ENCODE results near the gene PLXNC1. TPM values are rescaled to one million over a fixed set of nuclear protein-coding genes. Genes with fewer than 3 reads are reported as not detected.

PLXNC1 gene
- total RNA-seq, 6 donors from 2014 or later: 14.1 to 51.3 (median 24.6) TPM

GRCh38 chr12:94338006-94338794 is 189.8 kb downstream of the PLXNC1 start:
- WGBS, 2 donors: 93 to 97% methylated on average over 4 of the region's 4 CpGs

DNA sequence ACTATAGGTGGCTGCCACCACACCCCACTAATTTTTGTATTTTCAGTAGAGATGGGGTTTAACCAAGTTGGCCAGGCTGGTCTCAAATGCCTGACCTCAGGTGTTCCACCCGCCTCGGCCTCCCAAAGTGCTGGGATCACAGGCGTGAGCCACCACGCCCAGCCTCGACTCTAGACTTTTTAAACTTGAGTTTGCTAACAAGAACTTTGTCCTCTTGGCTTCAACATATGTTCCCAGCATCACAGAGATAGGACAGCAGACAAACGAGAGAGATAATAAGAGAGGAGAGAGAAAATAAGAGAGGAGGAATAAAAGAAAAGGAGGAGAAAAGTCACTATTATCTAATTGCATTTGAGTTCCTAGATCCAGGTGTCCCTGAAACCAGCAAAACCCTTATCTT is 192.2 kb downstream of the PLXNC1 start:
- no peaks in the 10 kb centered on the region for H3K9me3 ChIP-seq
- DNase-seq (peak in 1 of 2 donors; percentile 3), ATAC-seq (ENCODE audit: low FRiP score in 2 of 2) (no peak)
- H3K27ac ChIP-seq: no peak overlapping the region
- TF ChIP-seq EP300 (IDR thresholded peaks at IDR 0.05) (no peak), POLR2AphosphoS5 (IDR thresholded peaks at IDR 0.05) (no peak), POLR2A (IDR thresholded peaks at IDR 0.05) (no peak)
- TF ChIP-seq, protein P1, sequence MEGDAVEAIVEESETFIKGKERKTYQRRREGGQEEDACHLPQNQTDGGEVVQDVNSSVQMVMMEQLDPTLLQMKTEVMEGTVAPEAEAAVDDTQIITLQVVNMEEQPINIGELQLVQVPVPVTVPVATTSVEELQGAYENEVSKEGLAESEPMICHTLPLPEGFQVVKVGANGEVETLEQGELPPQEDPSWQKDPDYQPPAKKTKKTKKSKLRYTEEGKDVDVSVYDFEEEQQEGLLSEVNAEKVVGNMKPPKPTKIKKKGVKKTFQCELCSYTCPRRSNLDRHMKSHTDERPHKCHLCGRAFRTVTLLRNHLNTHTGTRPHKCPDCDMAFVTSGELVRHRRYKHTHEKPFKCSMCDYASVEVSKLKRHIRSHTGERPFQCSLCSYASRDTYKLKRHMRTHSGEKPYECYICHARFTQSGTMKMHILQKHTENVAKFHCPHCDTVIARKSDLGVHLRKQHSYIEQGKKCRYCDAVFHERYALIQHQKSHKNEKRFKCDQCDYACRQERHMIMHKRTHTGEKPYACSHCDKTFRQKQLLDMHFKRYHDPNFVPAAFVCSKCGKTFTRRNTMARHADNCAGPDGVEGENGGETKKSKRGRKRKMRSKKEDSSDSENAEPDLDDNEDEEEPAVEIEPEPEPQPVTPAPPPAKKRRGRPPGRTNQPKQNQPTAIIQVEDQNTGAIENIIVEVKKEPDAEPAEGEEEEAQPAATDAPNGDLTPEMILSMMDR (IDR thresholded peaks at IDR 0.05): no peak
- no peaks in the 10 kb centered on the region for H3K27me3 ChIP-seq
- H3K4me3 ChIP-seq: no peak overlapping the region
- 98 to 99% methylated on average over 6 of the region's 6 CpGs for WGBS, 2 donors
- H3K36me3 ChIP-seq: no peaks in the 10 kb centered on the region
- peaks cover 0 to 6% (median 0%) of the 10 kb centered on the region in 4 donors for H3K4me1 ChIP-seq

More at GRCh38 chr12:94338006-94338794, 189.8 kb downstream of the PLXNC1 start:
- DNase-seq: no peak
- ATAC-seq (ENCODE audit: low FRiP score in 2 of 2): no peak
- no peaks in the 10 kb centered on the region for H3K36me3 ChIP-seq
- no peak for TF ChIP-seq EP300 (IDR thresholded peaks at IDR 0.05)
- no peak for TF ChIP-seq POLR2A (IDR thresholded peaks at IDR 0.05)
- no peak for TF ChIP-seq POLR2AphosphoS5 (IDR thresholded peaks at IDR 0.05)
- no peaks in the 10 kb centered on the region for H3K9me3 ChIP-seq
- H3K4me1 ChIP-seq: peaks cover 0 to 6% (median 0%) of the 10 kb centered on the region in 4 donors
- no peak overlapping the region for H3K27ac ChIP-seq
- H3K4me3 ChIP-seq: no peak overlapping the region
- no peaks in the 10 kb centered on the region for H3K27me3 ChIP-seq

DNA sequence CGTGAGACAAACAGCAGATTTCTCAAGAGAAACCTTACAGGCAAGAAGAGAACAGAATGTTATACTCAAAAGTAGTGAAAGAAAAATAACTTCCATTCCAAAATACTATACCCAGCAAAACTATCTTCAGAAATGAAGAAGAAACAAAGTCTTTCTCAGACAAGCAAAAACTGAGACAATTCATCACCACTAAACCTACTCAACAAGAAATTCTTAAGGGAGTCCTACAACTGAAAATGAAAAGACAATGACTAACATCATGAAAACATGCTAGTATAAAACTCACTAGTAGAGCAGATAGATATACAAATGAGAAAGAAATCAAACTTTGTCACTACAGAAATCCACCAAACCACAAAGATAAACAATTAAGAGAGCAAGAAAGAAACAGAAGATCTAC is 204.8 kb downstream of the PLXNC1 start:
- H3K27ac ChIP-seq: no peak overlapping the region
- no peak for ATAC-seq (ENCODE audit: low FRiP score in 2 of 2)
- 94 to 100% methylated on average over 1 of the region's 1 CpG for WGBS, 2 donors
- no peak for DNase-seq
- H3K9me3 ChIP-seq: peaks cover 23 to 50% (median 38%) of the 10 kb centered on the region in 4 donors
- H3K4me1 ChIP-seq: no peaks in the 10 kb centered on the region
- no peak overlapping the region for H3K4me3 ChIP-seq
- no peaks in the 10 kb centered on the region for H3K36me3 ChIP-seq
- no peaks in the 10 kb centered on the region for H3K27me3 ChIP-seq
- TF ChIP-seq, protein P1 (IDR thresholded peaks at IDR 0.05): no peak
- TF ChIP-seq POLR2A (IDR thresholded peaks at IDR 0.05): no peak
- TF ChIP-seq EP300 (IDR thresholded peaks at IDR 0.05): no peak
- no peak for TF ChIP-seq POLR2AphosphoS5 (IDR thresholded peaks at IDR 0.05)

Measured in upper lobe of left lung (tissue), 6 donors.